Measurements from ENCODE around the gene EPHA3. TPM values are rescaled to one million over a fixed set of nuclear protein-coding genes. Genes with fewer than 3 reads are reported as not detected.

EPHA3 gene
- total and polyA plus RNA-seq, 10 of the 15 experiments (the other 5 are each of a cell fraction or from before 2014, with no cell fraction given): 0.03 to 39.0 (median 0.07) TPM; not detected in 4

DNA sequence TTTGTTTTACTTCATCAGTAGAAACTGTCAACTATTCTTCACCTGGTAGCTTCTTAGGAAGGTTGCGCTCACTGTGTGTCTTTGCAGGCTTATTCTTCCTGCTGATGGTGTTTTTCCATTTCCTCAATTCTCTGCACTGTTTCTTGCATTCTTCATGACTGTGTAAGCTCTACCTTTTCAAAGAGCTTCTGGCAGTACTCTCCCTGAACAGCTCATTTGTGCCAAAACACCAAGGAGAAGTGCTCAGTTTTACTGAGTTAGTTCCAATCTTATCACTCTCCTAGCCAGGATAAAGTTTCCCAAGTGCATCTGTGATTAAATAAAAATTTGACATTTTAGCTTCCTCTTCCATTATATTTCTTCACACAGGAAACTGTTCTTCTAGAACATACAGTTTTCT lies 339.8 kb downstream of the EPHA3 start (continued):
- TF ChIP-seq, protein P1, sequence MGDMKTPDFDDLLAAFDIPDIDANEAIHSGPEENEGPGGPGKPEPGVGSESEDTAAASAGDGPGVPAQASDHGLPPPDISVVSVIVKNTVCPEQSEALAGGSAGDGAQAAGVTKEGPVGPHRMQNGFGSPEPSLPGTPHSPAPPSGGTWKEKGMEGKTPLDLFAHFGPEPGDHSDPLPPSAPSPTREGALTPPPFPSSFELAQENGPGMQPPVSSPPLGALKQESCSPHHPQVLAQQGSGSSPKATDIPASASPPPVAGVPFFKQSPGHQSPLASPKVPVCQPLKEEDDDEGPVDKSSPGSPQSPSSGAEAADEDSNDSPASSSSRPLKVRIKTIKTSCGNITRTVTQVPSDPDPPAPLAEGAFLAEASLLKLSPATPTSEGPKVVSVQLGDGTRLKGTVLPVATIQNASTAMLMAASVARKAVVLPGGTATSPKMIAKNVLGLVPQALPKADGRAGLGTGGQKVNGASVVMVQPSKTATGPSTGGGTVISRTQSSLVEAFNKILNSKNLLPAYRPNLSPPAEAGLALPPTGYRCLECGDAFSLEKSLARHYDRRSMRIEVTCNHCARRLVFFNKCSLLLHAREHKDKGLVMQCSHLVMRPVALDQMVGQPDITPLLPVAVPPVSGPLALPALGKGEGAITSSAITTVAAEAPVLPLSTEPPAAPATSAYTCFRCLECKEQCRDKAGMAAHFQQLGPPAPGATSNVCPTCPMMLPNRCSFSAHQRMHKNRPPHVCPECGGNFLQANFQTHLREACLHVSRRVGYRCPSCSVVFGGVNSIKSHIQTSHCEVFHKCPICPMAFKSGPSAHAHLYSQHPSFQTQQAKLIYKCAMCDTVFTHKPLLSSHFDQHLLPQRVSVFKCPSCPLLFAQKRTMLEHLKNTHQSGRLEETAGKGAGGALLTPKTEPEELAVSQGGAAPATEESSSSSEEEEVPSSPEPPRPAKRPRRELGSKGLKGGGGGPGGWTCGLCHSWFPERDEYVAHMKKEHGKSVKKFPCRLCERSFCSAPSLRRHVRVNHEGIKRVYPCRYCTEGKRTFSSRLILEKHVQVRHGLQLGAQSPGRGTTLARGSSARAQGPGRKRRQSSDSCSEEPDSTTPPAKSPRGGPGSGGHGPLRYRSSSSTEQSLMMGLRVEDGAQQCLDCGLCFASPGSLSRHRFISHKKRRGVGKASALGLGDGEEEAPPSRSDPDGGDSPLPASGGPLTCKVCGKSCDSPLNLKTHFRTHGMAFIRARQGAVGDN (IDR thresholded peaks at IDR 0.05): no peak
- no peak for TF ChIP-seq SIX5 (IDR thresholded peaks at IDR 0.05; ENCODE audit: low read depth, low read length, severe bottlenecking)
- no peak for TF ChIP-seq CBX3 (IDR thresholded peaks at IDR 0.05; ENCODE audit: borderline replicate concordance, low read depth)
- no peak for TF ChIP-seq TBL1XR1 (IDR thresholded peaks at IDR 0.05; ENCODE audit: low read depth, low read length)
- no peak for TF ChIP-seq MYB (IDR thresholded peaks at IDR 0.05; ENCODE audit: borderline replicate concordance, low read depth, low read length)
- no peak for TF ChIP-seq ZSCAN29 (IDR thresholded peaks at IDR 0.05)
- TF ChIP-seq, protein P2, sequence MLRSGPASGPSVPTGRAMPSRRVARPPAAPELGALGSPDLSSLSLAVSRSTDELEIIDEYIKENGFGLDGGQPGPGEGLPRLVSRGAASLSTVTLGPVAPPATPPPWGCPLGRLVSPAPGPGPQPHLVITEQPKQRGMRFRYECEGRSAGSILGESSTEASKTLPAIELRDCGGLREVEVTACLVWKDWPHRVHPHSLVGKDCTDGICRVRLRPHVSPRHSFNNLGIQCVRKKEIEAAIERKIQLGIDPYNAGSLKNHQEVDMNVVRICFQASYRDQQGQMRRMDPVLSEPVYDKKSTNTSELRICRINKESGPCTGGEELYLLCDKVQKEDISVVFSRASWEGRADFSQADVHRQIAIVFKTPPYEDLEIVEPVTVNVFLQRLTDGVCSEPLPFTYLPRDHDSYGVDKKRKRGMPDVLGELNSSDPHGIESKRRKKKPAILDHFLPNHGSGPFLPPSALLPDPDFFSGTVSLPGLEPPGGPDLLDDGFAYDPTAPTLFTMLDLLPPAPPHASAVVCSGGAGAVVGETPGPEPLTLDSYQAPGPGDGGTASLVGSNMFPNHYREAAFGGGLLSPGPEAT (IDR thresholded peaks at IDR 0.05; ENCODE audit: low read depth): no peak
- TF ChIP-seq ZNF24 (IDR thresholded peaks at IDR 0.05): no peak

DNA sequence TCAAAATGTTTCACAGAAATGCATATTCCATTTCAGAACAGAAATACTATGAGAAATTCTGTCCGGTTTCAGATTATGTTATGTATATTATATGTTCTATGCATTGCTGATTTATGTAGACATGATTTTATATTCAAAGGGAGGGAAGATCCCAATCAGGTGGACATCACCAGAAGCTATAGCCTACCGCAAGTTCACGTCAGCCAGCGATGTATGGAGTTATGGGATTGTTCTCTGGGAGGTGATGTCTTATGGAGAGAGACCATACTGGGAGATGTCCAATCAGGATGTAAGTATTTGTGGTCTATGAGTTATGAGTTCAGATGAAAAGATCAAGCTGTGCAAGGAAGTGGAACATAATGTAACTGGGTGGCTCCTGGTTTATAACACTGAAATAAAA lies 341.7 kb downstream of the EPHA3 start:
- no peak for ATAC-seq
- in situ Hi-C loops (cut with MboI) (no loop called here), intact Hi-C loops (cut with micrococcal nuclease; ENCODE audit: unreplicated experiment) (no loop called here)
- CTCF ChIA-PET: no interaction called here
- no peak overlapping the region for H3K27ac ChIP-seq (ENCODE audit: control insufficient read depth, insufficient read depth)
- no peaks in the 10 kb centered on the region for H3K9me3 ChIP-seq (replicated peaks; ENCODE audit: control insufficient read depth, insufficient read depth, low read length)
- no peaks in the 10 kb centered on the region for H4K20me1 ChIP-seq (ENCODE audit: control insufficient read depth, insufficient read depth)
- FAIRE-seq: no peak
- H3K4me2 ChIP-seq (ENCODE audit: control insufficient read depth, insufficient read depth): no peak overlapping the region
- H3K27me3 ChIP-seq (replicated peaks in 1 of 2; ENCODE audit: control insufficient read depth in 2 of 2, insufficient read depth in 2 of 2, low read length in 1 of 2): no peaks in the 10 kb centered on the region
- no peaks in the 10 kb centered on the region for H3K4me1 ChIP-seq (ENCODE audit: control insufficient read depth, insufficient read depth, low read length)
- no TSS peak for BruUV-seq (replicated peaks)
- WGBS (ENCODE audit: insufficient coverage, insufficient replicate concordance, low lambda C conversion rate, missing lambda C conversion rate): 49% methylated on average over 4 of the region's 4 CpGs
- RAD21 ChIA-PET (ENCODE audit: unreplicated experiment): no interaction called here
- SMC1A ChIA-PET (ENCODE audit: uncharacterized antibody, unreplicated experiment): no interaction called here
- no peak overlapping the region for H3K9ac ChIP-seq (ENCODE audit: control insufficient read depth, insufficient read depth, low read length)
- no peak overlapping the region for H3K4me3 ChIP-seq
- H3K36me3 ChIP-seq (ENCODE audit: control insufficient read depth in 2 of 2, insufficient read depth in 2 of 2, low read length in 1 of 2): no peaks in the 10 kb centered on the region
- POLR2A ChIA-PET: no interaction called here
- no peaks in the 10 kb centered on the region for H3K79me2 ChIP-seq (ENCODE audit: control insufficient read depth, insufficient read depth, low read length)
- no peak overlapping the region for H2AFZ ChIP-seq (ENCODE audit: control insufficient read depth, low read depth, low read length)
- no peak for DNase-seq (ENCODE audit: low read depth, low spot score)
- TF ChIP-seq SPI1 (IDR thresholded peaks at IDR 0.05; ENCODE audit: borderline replicate concordance, insufficient read depth, low read depth, low read length) (no peak), CHD2 (IDR thresholded peaks at IDR 0.05; ENCODE audit: borderline replicate concordance, low read depth, low read length) (no peak), YY1 (IDR thresholded peaks at IDR 0.05; ENCODE audit: low read depth, low read length) (no peak), STAT1 (conservative IDR thresholded peaks at IDR 0.05) (no peak), RAD51 (IDR thresholded peaks at IDR 0.05) (no peak)
- TF ChIP-seq, protein P3, sequence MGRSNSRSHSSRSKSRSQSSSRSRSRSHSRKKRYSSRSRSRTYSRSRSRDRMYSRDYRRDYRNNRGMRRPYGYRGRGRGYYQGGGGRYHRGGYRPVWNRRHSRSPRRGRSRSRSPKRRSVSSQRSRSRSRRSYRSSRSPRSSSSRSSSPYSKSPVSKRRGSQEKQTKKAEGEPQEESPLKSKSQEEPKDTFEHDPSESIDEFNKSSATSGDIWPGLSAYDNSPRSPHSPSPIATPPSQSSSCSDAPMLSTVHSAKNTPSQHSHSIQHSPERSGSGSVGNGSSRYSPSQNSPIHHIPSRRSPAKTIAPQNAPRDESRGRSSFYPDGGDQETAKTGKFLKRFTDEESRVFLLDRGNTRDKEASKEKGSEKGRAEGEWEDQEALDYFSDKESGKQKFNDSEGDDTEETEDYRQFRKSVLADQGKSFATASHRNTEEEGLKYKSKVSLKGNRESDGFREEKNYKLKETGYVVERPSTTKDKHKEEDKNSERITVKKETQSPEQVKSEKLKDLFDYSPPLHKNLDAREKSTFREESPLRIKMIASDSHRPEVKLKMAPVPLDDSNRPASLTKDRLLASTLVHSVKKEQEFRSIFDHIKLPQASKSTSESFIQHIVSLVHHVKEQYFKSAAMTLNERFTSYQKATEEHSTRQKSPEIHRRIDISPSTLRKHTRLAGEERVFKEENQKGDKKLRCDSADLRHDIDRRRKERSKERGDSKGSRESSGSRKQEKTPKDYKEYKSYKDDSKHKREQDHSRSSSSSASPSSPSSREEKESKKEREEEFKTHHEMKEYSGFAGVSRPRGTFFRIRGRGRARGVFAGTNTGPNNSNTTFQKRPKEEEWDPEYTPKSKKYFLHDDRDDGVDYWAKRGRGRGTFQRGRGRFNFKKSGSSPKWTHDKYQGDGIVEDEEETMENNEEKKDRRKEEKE (IDR thresholded peaks at IDR 0.05): no peak
- TF ChIP-seq, protein P4, sequence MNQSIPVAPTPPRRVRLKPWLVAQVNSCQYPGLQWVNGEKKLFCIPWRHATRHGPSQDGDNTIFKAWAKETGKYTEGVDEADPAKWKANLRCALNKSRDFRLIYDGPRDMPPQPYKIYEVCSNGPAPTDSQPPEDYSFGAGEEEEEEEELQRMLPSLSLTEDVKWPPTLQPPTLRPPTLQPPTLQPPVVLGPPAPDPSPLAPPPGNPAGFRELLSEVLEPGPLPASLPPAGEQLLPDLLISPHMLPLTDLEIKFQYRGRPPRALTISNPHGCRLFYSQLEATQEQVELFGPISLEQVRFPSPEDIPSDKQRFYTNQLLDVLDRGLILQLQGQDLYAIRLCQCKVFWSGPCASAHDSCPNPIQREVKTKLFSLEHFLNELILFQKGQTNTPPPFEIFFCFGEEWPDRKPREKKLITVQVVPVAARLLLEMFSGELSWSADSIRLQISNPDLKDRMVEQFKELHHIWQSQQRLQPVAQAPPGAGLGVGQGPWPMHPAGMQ (IDR thresholded peaks at IDR 0.05; ENCODE audit: borderline replicate concordance): no peak

Data from GM12878 (cell line).